Suprapubic skin (tissue), 4 donors: ENCODE measurements around the gene ZNRD2. TPM values are rescaled to one million over a fixed set of nuclear protein-coding genes. Genes with fewer than 3 reads are reported as not detected.

ENCODE experiments used
- DNase-seq, 2 donors: peaks; one replicate each; pipeline ENCODE4 v3.0.0-alpha.2; 2019; ENCODE audit warnings: low spot score in 2 of 2
- H3K27ac ChIP-seq: fragments of 200-600 bp; sonication (generic); one replicate; pipeline ENCODE4 v1.5.1; 2019
- H3K27me3 ChIP-seq: fragments of 200-600 bp; sonication (generic); one replicate; pipeline ENCODE4 v1.5.1; 2019
- H3K36me3 ChIP-seq: fragments of 200-600 bp; sonication (generic); one replicate; pipeline ENCODE4 v1.5.1; 2019
- H3K4me1 ChIP-seq: fragments of 200-600 bp; sonication (generic); one replicate; pipeline ENCODE4 v1.5.1; 2019
- H3K4me3 ChIP-seq: fragments of 200-600 bp; sonication (generic); one replicate; pipeline ENCODE4 v1.5.1; 2019; ENCODE audit warnings: mild to moderate bottlenecking
- H3K9me3 ChIP-seq: fragments of 200-600 bp; sonication (generic); one replicate; pipeline ENCODE4 v1.5.1; 2019
- CTCF ChIP-seq, 2 donors: fragments of 200-600 bp in 1 of 2; fragments of 450-650 bp in 1 of 2; sonication (generic) in 1 of 2; IDR thresholded peaks; one replicate each; pipeline ENCODE4 v1.5.1; 2016 to 2019; ENCODE audit warnings: antibody characterized with exemption in 2 of 2, mild to moderate bottlenecking in 1 of 2, moderate library complexity in 1 of 2
- EP300 ChIP-seq: sonication (generic); formaldehyde crosslinking; IDR thresholded peaks from one replicate; pipeline ENCODE4 v1.6.1; 2017; ENCODE audit warnings: antibody characterized with exemption
- POLR2A ChIP-seq, 2 donors: fragments of 450-650 bp; IDR thresholded peaks; one replicate each; pipeline ENCODE4 v1.6.1; 2017; ENCODE audit warnings: antibody characterized with exemption in 2 of 2, mild to moderate bottlenecking in 2 of 2, moderate library complexity in 2 of 2
- POLR2AphosphoS5 ChIP-seq, 3 donors: sonication (generic); formaldehyde crosslinking; IDR thresholded peaks; one replicate each; pipeline ENCODE4 v1.6.1; 2017; ENCODE audit warnings: antibody characterized with exemption in 3 of 3
- WGBS: methylation state at CpG from one replicate; pipeline ENCODE4 v1.1.5; 2018; 5-methylcytosine and 5-hydroxymethylcytosine counted together
- total RNA-seq, 4 donors: library from RNA; depleted of rRNA; stranded (reverse); fragments of >200 nt; gene quantifications; one replicate each; pipeline ENCODE4 v1.1.0, GENCODE V29; 2016

The ZNRD2 gene
- total RNA-seq, 4 donors from 2014 or later: 60.9 to 97.4 (median 77.9) TPM

- Histone ChIP-seq H3K27me3 (no peaks in the 10 kb centered on the region), H3K4me1 (peaks cover 25% of the 10 kb centered on the region), H3K4me3 (no peak overlapping the region), H3K9me3 (no peaks in the 10 kb centered on the region), H3K36me3 (peaks cover 14% of the 10 kb centered on the region), H3K27ac (no peak overlapping the region)
- no peak for DNase-seq
- TF ChIP-seq EP300 (no peak), CTCF (IDR thresholded peaks at IDR 0.05) (no peak), POLR2A (IDR thresholded peaks at IDR 0.05) (no peak), POLR2AphosphoS5 (IDR thresholded peaks at IDR 0.05) (no peak)
- 84% methylated on average over 51 of the region's 52 CpGs for WGBS
These were observed 22.7 kb upstream of the ZNRD2 start for GRCh38 chr11:65547446-65548125.

- Histone ChIP-seq H3K36me3 (peaks cover 14% of the 10 kb centered on the region), H3K9me3 (no peaks in the 10 kb centered on the region), H3K27ac (no peak overlapping the region), H3K27me3 (no peaks in the 10 kb centered on the region), H3K4me1 (peaks cover 32% of the 10 kb centered on the region), H3K4me3 (no peak overlapping the region)
- DNase-seq: no peak
- 95% methylated on average over 3 of the region's 3 CpGs for WGBS
- TF ChIP-seq EP300 (no peak), POLR2AphosphoS5 (IDR thresholded peaks at IDR 0.05) (no peak), CTCF (IDR thresholded peaks at IDR 0.05) (no peak), POLR2A (IDR thresholded peaks at IDR 0.05) (no peak)
These were observed 21.9 kb upstream of the ZNRD2 start for GRCh38 chr11:65548395-65548794.

- Histone ChIP-seq H3K4me3 (no peak overlapping the region), H3K4me1 (peaks cover 38% of the 10 kb centered on the region), H3K36me3 (peaks cover 14% of the 10 kb centered on the region), H3K27ac (no peak overlapping the region), H3K9me3 (no peaks in the 10 kb centered on the region), H3K27me3 (no peaks in the 10 kb centered on the region)
- 88% methylated on average over 3 of the region's 3 CpGs for WGBS
- TF ChIP-seq POLR2A (IDR thresholded peaks at IDR 0.05) (no peak), POLR2AphosphoS5 (IDR thresholded peaks at IDR 0.05) (no peak), EP300 (no peak), CTCF (IDR thresholded peaks at IDR 0.05) (no peak)
- no peak for DNase-seq
These were observed 21.2 kb upstream of the ZNRD2 start for GRCh38 chr11:65549096-65549495.

GRCh38 chr11:65551572-65552387, 18.5 kb upstream of the ZNRD2 start:
- TF ChIP-seq POLR2AphosphoS5 (IDR thresholded peaks at IDR 0.05) (no peak), EP300 (no peak), CTCF (IDR thresholded peaks at IDR 0.05) (peak in 1 of 2 donors; percentile 56), POLR2A (IDR thresholded peaks at IDR 0.05) (no peak)
- peaks cover 14% of the 10 kb centered on the region for H3K36me3 ChIP-seq
- no peak overlapping the region for H3K4me3 ChIP-seq
- WGBS: 89% methylated on average over 6 of the region's 17 CpGs
- no peaks in the 10 kb centered on the region for H3K27me3 ChIP-seq
- H3K4me1 ChIP-seq: peaks cover 53% of the 10 kb centered on the region
- no peaks in the 10 kb centered on the region for H3K9me3 ChIP-seq
- no peak for DNase-seq
- H3K27ac ChIP-seq: no peak overlapping the region

GRCh38 chr11:65552388-65552951, 17.8 kb upstream of the ZNRD2 start:
- H3K27me3 ChIP-seq: no peaks in the 10 kb centered on the region
- WGBS: 89% methylated on average over 5 of the region's 9 CpGs
- TF ChIP-seq CTCF (IDR thresholded peaks at IDR 0.05) (no peak), POLR2A (IDR thresholded peaks at IDR 0.05) (no peak), POLR2AphosphoS5 (IDR thresholded peaks at IDR 0.05) (no peak), EP300 (no peak)
- H3K27ac ChIP-seq: no peak overlapping the region
- no peaks in the 10 kb centered on the region for H3K9me3 ChIP-seq
- peaks cover 57% of the 10 kb centered on the region for H3K4me1 ChIP-seq
- no peak for DNase-seq
- no peak overlapping the region for H3K4me3 ChIP-seq
- peaks cover 14% of the 10 kb centered on the region for H3K36me3 ChIP-seq
